ENCODE measurements around the gene PLCXD1.

PLCXD1 gene

GRCh38 chrX:334971-335757 is 54.0 kb downstream of the PLCXD1 start:
- H3K4me3 ChIP-seq (ENCODE audit: low read depth, low read length) = no peak overlapping the region
- DNase-seq (ENCODE audit: low read depth) = no peak
- no peak for TF ChIP-seq CTCF (IDR thresholded peaks at IDR 0.05; ENCODE audit: low read depth, low read length, missing control alignments)
- in situ Hi-C loops (cut with HindIII; ENCODE audit: low sequenced_read_pairs) = no loop called here

GRCh38 chrX:335758-336155 is 54.6 kb downstream of the PLCXD1 start:
- no peak for TF ChIP-seq CTCF (IDR thresholded peaks at IDR 0.05; ENCODE audit: low read depth, low read length, missing control alignments)
- H3K4me3 ChIP-seq (ENCODE audit: low read depth, low read length) = no peak overlapping the region
- in situ Hi-C loops (cut with HindIII; ENCODE audit: low sequenced_read_pairs) = no loop called here
- no peak for DNase-seq (ENCODE audit: low read depth)

- DNase-seq (ENCODE audit: low read depth) = no peak
- in situ Hi-C loops (cut with HindIII; ENCODE audit: low sequenced_read_pairs) = no loop called here
- no peak for TF ChIP-seq CTCF (IDR thresholded peaks at IDR 0.05; ENCODE audit: low read depth, low read length, missing control alignments)
- no peak overlapping the region for H3K4me3 ChIP-seq (ENCODE audit: low read depth, low read length)
Observed at GRCh38 chrX:336227-336626, 55.0 kb downstream of the PLCXD1 start.

- in situ Hi-C loops (cut with HindIII; ENCODE audit: low sequenced_read_pairs) = no loop called here
- H3K4me3 ChIP-seq (ENCODE audit: low read depth, low read length) = no peak overlapping the region
- no peak for TF ChIP-seq CTCF (IDR thresholded peaks at IDR 0.05; ENCODE audit: low read depth, low read length, missing control alignments)
- DNase-seq (ENCODE audit: low read depth) = no peak
Observed at GRCh38 chrX:337331-337831, 56.2 kb downstream of the PLCXD1 start.

- no peak for DNase-seq (ENCODE audit: low read depth)
- no peak overlapping the region for H3K4me3 ChIP-seq (ENCODE audit: low read depth, low read length)
- in situ Hi-C loops (cut with HindIII; ENCODE audit: low sequenced_read_pairs) = no loop called here
- no peak for TF ChIP-seq CTCF (IDR thresholded peaks at IDR 0.05; ENCODE audit: low read depth, low read length, missing control alignments)
Observed at GRCh38 chrX:338281-338835, 57.2 kb downstream of the PLCXD1 start.

GRCh38 chrX:338836-339400 is 57.7 kb downstream of the PLCXD1 start:
- TF ChIP-seq CTCF (IDR thresholded peaks at IDR 0.05; ENCODE audit: low read depth, low read length, missing control alignments) = no peak
- no peak overlapping the region for H3K4me3 ChIP-seq (ENCODE audit: low read depth, low read length)
- DNase-seq (ENCODE audit: low read depth) = no peak
- in situ Hi-C loops (cut with HindIII; ENCODE audit: low sequenced_read_pairs) = no loop called here

All from astrocyte of the cerebellum (primary cell).